Natural killer cell (primary cell): ENCODE measurements around the gene SBNO2. TPM values are rescaled to one million over a fixed set of nuclear protein-coding genes. Genes with fewer than 3 reads are reported as not detected.

Experiments used
- ATAC-seq, 3 donors: fragments of 150-1000 bp in 2 of 3; fragments of 200-7000 bp in 1 of 3; cut with Tn5 transposase; 1 replicate in 1 of 3; 2 replicates in 2 of 3; pipeline ENCODE4 v1.10.0; 2021; ENCODE audit warnings: mild to moderate bottlenecking in 2 of 3, moderate library complexity in 2 of 3
- DNase-seq, 2 donors: peaks; one replicate each; pipeline versions ENCODE4 v3.0.0 to v3.0.0-alpha.2; 2013 to 2021; ENCODE audit warnings: mixed read lengths in 1 of 2
- H3K27ac ChIP-seq: one replicate; pipeline ENCODE4 v1.5.1; 2013; ENCODE audit warnings: mild to moderate bottlenecking, low read length
- H3K27me3 ChIP-seq: one replicate; pipeline ENCODE4 v1.6.1; 2013; ENCODE audit warnings: low read length; ENCODE audit not compliant: control insufficient read depth, insufficient read depth
- H3K36me3 ChIP-seq: one replicate; pipeline ENCODE4 v1.6.1; 2013; ENCODE audit warnings: low read length; ENCODE audit not compliant: control insufficient read depth, insufficient read depth
- H3K4me1 ChIP-seq: one replicate; pipeline ENCODE4 v1.6.1; 2013; ENCODE audit warnings: low read length; ENCODE audit not compliant: control insufficient read depth, insufficient read depth
- H3K4me3 ChIP-seq: one replicate; pipeline ENCODE4 v1.5.1; 2013; ENCODE audit warnings: low read length
- H3K9me3 ChIP-seq: one replicate; pipeline ENCODE4 v1.6.1; 2013; ENCODE audit warnings: low read length; ENCODE audit not compliant: control insufficient read depth, insufficient read depth
- H3K27ac Mint-ChIP-seq, 2 donors: one replicate each; pipeline ENCODE4 v1.8.0; 2022; ENCODE audit warnings: mild to moderate bottlenecking in 2 of 2, mixed read lengths in 2 of 2, moderate library complexity in 1 of 2
- H3K27me3 Mint-ChIP-seq, 2 donors: one replicate each; pipeline ENCODE4 v1.8.0; 2022; ENCODE audit warnings: low read depth in 2 of 2, mixed read lengths in 2 of 2
- H3K36me3 Mint-ChIP-seq: one replicate; pipeline ENCODE4 v1.8.0; 2022; ENCODE audit warnings: mixed read lengths
- H3K4me1 Mint-ChIP-seq, 2 donors: one replicate each; pipeline ENCODE4 v1.8.0; 2022; ENCODE audit warnings: mixed read lengths in 2 of 2
- H3K4me3 Mint-ChIP-seq: one replicate; pipeline ENCODE4 v1.8.0; 2022; ENCODE audit warnings: mild to moderate bottlenecking, moderate library complexity, mixed read lengths
- H3K9me3 Mint-ChIP-seq, 2 donors: one replicate each; pipeline ENCODE4 v1.8.0; 2022; ENCODE audit warnings: mixed read lengths in 2 of 2
- WGBS: methylation state at CpG from one replicate; pipeline ENCODE4 v1.1.7; 2013; ENCODE audit warnings: missing lambda C conversion rate; ENCODE audit not compliant: insufficient coverage; 5-methylcytosine and 5-hydroxymethylcytosine counted together
- intact Hi-C: fragments of 100-400 bp; cut with micrococcal nuclease; formaldehyde crosslinking; loops from one replicate; pipeline ENCODE4 v1.14.2; 2022
- total RNA-seq, 4 donors: library from RNA; stranded (reverse); fragments of 120-200 nt in 1 of 4; gene quantifications; one replicate each; pipeline versions ENCODE4 v1.2.3 to v1.2.4, GENCODE V29; 2013 to 2022
- TF ChIP-seq, protein P1 (sequence below): fragments of 200-600 bp; IDR thresholded peaks from one replicate; pipeline ENCODE4 v1.8.0; 2022; ENCODE audit warnings: antibody characterized with exemption

The SBNO2 gene
- total RNA-seq, 3 donors from 2014 or later (not counting 1 experiment from before 2014, with no cell fraction given) = 92.0 to 106 (median 94.3) TPM

DNA sequence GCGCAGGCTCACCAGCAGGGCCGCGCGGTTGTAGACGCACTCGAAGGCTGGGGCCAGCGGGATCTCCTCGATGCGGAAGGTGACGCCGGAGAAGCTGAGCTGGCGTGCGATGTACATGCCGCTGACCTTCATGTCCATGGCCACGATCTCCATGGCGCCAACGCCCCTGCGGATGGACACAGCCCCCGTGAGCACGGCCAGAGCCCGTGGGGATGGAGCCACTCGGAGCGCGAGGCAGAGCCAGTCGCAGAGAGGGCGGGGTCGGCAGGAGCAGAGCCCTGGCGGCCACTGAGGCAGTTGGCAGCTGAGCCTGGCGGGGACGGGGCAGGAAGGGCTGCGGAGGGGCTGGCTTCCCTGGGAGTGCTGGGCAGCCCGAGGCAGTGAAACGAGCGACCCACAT is 55.1 kb downstream of the SBNO2 start:
- Mint-ChIP-seq H3K9me3 (no peaks in the 10 kb centered on the region), H3K27me3 (no peaks in the 10 kb centered on the region), H3K27ac (no peak overlapping the region), H3K4me1 (no peaks in the 10 kb centered on the region), H3K4me3 (no peak overlapping the region), H3K36me3 (no peaks in the 10 kb centered on the region)
- intact Hi-C loops = no loop called here
- H3K4me3 ChIP-seq = no peak overlapping the region
- no peak overlapping the region for H3K27ac ChIP-seq
- H3K36me3 ChIP-seq = peaks cover 75% of the 10 kb centered on the region
- H3K4me1 ChIP-seq = no peaks in the 10 kb centered on the region
- TF ChIP-seq, protein P1, sequence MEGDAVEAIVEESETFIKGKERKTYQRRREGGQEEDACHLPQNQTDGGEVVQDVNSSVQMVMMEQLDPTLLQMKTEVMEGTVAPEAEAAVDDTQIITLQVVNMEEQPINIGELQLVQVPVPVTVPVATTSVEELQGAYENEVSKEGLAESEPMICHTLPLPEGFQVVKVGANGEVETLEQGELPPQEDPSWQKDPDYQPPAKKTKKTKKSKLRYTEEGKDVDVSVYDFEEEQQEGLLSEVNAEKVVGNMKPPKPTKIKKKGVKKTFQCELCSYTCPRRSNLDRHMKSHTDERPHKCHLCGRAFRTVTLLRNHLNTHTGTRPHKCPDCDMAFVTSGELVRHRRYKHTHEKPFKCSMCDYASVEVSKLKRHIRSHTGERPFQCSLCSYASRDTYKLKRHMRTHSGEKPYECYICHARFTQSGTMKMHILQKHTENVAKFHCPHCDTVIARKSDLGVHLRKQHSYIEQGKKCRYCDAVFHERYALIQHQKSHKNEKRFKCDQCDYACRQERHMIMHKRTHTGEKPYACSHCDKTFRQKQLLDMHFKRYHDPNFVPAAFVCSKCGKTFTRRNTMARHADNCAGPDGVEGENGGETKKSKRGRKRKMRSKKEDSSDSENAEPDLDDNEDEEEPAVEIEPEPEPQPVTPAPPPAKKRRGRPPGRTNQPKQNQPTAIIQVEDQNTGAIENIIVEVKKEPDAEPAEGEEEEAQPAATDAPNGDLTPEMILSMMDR = no peak
- no peaks in the 10 kb centered on the region for H3K9me3 ChIP-seq
- DNase-seq = no peak
- 98% methylated on average over 34 of the region's 34 CpGs for WGBS
- no peaks in the 10 kb centered on the region for H3K27me3 ChIP-seq
- ATAC-seq = no peak

DNA sequence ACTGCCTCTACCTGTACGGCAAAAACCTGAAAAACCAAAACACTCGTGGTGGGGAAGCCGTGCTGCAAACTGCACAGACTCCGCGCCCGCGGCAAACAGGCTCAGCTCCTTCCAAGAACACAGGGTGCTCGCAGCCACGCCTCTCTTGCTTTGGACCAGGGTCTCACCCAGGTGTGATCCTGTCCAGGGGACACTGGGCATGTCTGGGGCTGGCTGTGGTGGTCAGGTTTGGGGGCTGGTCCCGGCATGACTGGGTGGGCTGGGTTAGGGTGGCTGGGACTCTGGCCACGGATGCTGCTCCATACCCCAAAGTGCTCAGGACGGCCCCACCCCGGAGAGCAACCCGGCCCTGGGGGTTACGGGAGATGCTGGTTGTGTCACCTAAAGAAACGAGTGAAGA is 56.4 kb downstream of the SBNO2 start:
- no peak overlapping the region for H3K4me3 Mint-ChIP-seq
- Histone ChIP-seq H3K27ac (no peak overlapping the region), H3K27me3 (no peaks in the 10 kb centered on the region), H3K4me3 (no peak overlapping the region), H3K4me1 (peaks cover 13% of the 10 kb centered on the region), H3K9me3 (no peaks in the 10 kb centered on the region), H3K36me3 (peaks cover 68% of the 10 kb centered on the region)
- no peaks in the 10 kb centered on the region for H3K9me3 Mint-ChIP-seq
- no peak for ATAC-seq
- H3K27ac Mint-ChIP-seq = no peak overlapping the region
- TF ChIP-seq, protein P1 = no peak
- WGBS = 98% methylated on average over 16 of the region's 16 CpGs
- no peaks in the 10 kb centered on the region for H3K4me1 Mint-ChIP-seq
- no peaks in the 10 kb centered on the region for H3K27me3 Mint-ChIP-seq
- no peak for DNase-seq
- intact Hi-C loops = no loop called here
- H3K36me3 Mint-ChIP-seq = no peaks in the 10 kb centered on the region

DNA sequence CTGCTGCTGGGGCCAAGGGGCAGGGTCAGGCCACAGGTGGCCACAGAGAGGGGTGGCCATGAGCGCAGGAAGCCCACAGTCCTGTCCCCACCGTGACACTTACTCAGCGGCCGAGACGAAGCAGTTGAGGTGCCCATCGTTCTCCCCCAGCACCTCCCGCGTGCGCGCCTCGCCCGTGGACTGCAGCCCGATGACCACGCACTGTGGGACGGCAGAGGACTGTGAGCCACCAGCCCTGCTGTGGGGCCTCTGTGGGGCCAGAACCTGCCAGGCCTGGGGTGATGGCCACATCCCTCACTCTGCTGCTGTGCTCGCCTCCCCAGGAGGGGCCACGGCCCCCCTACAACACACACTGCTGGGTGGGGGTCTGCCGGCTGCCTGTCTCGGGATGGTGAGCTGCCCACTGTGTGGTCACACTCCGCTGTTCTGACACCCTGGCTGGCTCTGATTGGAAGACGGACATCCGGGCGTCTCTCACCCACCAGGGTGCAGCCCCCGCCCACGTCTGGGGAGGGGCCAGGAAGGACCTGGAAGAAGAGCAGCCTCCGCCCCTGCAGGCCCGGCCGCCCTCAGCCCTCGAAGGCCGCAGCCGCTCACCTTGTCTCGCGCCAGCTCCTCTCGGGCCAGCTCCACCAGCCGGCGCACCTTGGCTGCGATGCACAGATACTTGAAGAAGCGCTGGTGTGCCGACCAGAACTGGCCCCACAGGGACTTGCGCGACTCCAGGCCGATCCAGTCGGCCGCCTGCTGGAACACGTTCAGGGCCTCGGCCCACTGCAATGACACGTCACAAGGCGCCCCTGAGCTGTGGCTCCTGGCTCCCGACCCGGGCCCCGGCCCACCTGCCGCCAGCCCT is 57.1 kb downstream of the SBNO2 start:
- H3K36me3 ChIP-seq = peaks cover 67% of the 10 kb centered on the region
- H3K4me3 ChIP-seq = no peak overlapping the region
- Mint-ChIP-seq H3K36me3 (no peaks in the 10 kb centered on the region), H3K27ac (no peak overlapping the region), H3K4me3 (no peak overlapping the region), H3K4me1 (no peaks in the 10 kb centered on the region), H3K9me3 (no peaks in the 10 kb centered on the region), H3K27me3 (no peaks in the 10 kb centered on the region)
- intact Hi-C loops = no loop called here
- peaks cover 13% of the 10 kb centered on the region for H3K4me1 ChIP-seq
- TF ChIP-seq, protein P1 = no peak
- H3K27ac ChIP-seq = no peak overlapping the region
- no peaks in the 10 kb centered on the region for H3K9me3 ChIP-seq
- no peak for ATAC-seq
- H3K27me3 ChIP-seq = no peaks in the 10 kb centered on the region
- WGBS = 97% methylated on average over 52 of the region's 52 CpGs
- no peak for DNase-seq
